NCI-H526 treated with DMSO at 0.1 percent for 48 hours (cell line): Measurements from ENCODE around the gene DCDC2.
"Not testable (repeated sequence)": the region's sequence is repeated elsewhere in the genome, so short reads cannot be mapped to it uniquely, and the experiment has no call there.

Source experiments
- DNase-seq: peaks from one replicate; lab custom pipeline; 2025; lab: John Stamatoyannopoulos, UW

DCDC2 gene

DNA sequence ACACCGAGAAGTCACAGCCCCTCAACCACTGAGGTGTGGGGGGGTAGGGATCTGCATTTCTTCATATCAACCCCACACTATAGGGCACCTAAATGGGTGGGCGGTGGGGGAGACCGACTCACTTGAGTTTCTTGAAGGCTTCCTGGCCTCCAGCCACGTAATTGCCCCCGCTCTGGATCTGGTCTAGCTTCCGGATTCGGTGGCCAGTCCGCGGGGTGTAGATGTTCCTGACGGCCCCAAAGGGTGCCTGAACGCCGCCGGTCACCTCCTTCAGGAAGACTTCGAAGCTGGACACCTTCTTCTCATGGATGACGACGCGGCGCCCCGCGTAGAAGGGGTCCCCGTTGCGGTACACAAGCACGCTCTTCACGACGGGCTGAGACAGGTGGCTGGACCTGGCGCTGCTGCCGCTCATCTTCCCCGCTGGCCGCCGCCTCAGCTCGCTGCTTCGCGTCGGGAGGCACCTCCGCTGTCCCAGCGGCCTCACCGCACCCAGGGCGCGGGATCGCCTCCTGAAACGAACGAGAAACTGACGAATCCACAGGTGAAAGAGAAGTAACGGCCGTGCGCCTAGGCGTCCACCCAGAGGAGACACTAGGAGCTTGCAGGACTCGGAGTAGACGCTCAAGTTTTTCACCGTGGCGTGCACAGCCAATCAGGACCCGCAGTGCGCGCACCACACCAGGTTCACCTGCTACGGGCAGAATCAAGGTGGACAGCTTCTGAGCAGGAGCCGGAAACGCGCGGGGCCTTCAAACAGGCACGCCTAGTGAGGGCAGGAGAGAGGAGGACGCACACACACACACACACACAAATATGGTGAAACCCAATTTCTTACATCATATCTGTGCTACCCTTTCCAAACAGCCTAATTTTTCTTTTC, at the start of gene DCDC2:
Gene DCDC2, minus strand, starts transcription at position 724 of the 883 bp plus-strand sequence. Its CDS starts 309 bp downstream, at position 415.
- DNase-seq = peak; percentile 25

DNA sequence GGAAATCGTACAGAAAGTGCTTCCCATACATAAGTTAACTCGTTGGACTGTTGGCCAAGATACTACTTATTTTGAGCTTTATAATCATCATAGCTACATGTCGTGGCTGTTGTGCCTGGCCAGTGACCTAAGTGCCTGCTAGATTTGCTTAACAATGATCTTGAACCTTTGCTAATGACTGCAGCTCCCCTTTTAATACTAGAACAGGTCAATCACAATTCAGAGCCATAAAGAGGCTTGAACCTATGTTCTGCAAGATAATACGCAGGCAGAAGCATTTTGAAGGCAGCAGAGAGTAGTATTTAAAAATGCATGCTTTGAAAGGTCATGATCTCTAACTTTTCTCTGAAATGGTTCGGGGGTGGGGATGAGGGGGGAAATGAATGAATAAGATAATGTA, 47.4 kb upstream of the DCDC2 start:
- DNase-seq = no peak

DNA sequence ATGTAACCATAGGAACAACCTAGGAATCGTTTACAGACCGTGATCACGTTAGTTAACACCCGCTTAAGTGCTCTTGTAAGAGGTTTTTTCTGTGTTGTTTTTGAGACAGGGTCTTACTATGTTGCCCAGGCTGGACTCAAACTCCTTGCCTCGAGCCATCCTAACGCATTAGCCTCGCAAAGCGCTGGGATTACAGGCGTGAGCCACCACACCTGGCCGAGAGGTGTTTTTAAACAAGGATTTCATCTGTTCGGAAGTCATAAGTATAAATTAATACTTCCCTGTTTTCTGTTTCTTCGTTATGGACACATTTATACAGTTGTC, 45.6 kb upstream of the DCDC2 start:
- DNase-seq = no peak

DNA sequence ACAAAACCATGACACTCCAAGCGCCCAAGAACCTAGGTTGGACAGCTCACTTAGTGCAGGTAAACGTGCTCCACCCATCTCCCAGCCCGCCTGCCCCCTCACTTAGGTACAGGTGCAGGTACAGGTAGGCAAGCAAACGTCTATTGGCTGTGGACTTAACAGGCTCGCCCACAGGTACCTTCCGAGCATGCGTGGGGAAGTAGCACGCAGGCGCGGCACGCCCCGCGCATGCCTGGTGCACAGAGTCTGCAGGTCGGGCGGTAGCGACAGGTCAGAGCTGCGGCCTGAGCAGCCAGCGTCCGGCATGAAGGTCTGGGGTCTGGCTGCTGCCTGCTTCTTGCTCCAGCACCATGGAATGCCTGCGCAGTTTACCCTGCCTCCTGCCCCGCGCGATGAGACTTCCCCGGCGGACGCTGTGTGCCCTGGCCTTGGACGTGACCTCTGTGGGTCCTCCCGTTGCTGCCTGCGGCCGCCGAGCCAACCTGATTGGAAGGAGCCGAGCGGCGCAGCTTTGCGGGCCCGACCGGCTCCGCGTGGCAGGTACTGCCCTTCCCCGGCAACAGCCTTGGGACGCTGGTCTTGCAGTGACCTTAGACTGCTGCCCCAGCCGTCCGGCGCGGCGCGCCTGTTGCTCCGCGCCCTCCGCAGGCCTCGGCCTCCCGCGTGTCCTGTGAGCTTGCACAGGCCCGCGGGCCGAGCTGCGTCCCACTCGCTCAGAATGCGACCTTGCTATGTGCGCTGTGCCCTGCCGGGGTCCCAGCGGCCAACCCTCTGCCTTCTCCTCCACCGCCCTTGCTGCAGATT, 45.0 kb upstream of the DCDC2 start, which contains the start of gene MRS2:
Gene MRS2, plus strand, starts transcription at position 240 of the 804 bp plus-strand sequence. Its CDS starts 111 bp downstream, at position 351.
- peak; percentile 94 for DNase-seq

DNA sequence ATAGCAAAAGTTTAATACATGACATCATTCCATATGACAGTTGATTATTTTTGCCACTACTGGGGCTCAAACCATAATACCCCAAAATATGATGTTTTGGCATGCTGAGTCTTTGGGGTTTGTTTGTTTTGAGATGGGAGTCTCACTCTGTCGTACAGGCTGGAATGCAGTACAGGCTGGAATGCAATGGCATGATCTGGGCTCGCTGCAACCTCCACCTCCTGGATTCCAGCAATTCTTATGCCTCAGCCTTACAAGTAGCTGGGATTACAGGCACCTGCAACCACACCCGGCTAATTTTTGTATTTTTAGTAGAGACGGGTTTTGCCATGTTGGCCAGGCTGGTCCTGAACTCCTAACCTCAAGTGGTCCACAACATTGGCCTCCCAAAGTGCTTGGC, 43.6 kb upstream of the DCDC2 start:
- no peak for DNase-seq

DNA sequence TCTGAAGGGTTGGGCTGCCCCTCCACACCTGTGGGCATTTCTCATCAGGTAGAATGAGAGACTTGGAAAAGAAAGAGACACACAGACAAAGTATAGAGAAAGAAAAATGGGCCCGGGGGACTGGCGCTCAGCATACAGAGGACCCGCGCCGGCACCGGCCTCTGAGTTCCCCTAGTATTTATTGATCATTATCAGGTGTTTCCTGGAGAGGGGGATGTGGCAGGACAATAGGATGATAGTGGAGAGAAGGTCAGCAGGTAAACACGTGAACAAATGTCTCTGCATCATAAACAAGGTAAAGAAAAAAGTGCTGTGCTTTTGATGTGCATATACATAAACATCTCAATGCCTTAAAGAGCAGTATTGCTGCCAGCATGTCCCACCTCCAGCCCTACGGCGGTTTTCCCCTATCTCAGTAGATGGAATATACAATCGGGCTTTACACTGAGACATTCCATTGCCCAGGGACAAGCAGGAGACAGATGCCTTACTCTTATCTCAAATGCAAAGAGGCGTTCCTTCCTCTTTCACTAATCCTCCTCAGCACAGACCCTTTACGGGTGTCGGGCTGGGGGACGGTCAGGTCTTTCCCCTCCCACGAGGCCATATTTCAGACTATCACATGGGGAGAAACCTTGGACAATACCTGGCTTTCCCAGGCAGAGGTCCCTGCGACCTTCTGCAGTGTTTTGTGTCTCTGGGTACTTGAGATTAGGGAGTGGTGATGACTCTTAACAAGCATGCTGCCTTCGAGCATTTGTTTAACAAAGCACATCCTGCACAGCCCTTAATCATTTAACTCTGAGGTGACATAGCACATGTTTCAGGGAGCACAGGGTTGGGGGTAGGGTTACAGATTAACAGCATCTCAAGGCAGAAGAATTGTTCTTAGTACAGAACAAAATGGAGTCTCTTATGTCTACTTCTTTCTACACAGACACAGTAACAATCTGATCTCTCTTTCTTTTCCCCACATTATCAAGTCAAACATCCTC, 42.5 kb upstream of the DCDC2 start:
- not testable (repeated sequence) for DNase-seq

DNA sequence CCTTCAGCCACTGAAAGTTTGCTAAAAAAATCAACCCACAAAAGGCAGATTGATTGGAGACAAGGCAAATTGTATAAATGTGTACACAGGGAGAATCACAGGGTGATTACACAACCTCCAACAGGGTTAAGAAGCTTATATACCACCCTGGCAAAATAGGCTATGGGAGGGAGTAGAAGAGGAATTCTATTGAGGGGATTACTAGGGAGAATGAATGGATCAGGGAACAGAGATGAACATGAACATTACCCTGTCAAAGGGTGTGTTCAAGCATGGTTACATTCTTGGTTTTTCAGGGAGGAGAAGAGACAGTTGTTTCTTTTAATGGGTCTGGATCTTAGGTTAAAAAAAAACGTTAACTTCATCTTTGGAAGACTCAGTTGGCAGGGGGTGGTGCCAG, 39.8 kb upstream of the DCDC2 start:
- no peak for DNase-seq

DNA sequence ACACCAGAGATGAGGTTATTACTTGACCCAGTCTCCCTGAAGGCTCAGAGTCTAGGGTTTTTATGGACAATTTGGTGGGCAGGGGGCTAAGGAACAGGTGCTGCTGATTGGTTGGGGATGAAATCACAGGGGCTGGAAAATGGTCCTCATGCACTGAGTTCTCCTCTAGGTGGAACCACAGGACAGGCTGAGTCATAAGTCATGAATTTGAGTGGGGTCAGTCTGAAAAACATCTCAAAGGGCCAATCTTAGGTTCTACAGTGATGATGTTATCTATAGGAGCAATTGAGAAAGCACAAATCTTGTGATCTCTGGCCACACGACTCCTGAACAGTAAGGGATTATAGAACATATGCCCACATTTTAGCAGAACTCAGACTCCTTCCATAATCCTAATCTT, 39.0 kb upstream of the DCDC2 start:
- DNase-seq = no peak

DNA sequence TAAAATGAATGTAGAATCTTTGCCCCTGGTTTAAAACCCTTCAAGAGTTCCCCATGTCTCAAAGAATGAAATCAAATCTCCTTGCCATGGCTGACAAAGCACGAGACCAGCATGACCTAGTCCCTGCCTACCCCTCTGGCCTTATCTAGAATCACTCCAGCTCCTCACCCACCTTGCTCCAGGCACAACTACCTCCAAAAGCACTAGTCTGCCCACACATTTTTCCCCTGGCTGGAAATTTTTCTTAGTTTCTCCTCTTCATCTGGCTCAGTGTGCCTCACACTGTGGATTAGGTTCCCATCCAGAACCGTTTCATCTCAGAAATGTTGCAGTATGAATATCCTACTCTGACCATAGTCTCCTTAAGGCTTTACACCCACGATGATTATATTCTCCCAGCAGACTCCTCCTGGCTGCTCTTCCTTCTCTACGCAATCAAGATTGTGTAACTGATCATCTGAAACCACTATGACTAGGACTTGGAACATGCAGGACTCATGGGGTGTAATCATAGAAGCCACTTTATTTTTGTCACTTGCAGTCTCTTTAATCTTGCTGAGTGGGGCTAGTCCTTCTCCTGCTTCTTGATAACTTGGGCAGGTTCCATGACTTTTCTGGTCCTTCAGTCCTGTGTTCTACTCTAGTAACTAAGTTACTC, 37.0 kb upstream of the DCDC2 start:
- DNase-seq = no peak

DNA sequence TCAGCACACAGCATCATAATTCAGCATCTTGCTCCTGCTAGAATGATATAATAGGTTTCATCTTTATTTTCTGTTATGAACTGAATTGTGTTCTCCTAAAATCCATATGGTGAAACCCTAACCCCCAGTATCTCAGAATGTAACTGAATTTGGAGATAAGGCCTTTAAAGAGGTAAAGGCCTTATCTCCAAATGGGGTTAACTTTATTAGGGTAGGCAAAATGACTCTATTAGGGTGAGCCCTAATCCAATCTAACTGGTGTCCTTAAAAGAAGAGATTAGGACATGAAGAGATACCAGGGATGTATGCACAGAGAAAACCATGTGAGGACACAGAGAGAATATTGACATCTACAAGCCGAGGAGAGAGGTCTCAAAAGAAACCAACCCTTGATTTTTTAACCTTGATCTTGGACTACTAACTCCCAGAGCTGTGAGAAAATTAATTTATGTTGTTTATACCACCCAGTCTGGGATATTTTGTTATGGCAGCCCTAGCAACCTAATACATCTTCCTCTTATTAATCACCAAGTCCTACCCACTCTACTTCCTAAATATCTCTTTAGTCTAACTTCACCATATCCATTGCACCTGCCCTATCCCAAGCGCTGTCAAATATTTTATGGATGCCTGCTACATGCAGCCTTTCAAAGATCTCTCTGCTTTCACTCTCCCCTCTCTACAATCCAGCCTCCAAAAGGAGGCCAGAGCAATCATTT, 36.4 kb upstream of the DCDC2 start:
- no peak for DNase-seq

DNA sequence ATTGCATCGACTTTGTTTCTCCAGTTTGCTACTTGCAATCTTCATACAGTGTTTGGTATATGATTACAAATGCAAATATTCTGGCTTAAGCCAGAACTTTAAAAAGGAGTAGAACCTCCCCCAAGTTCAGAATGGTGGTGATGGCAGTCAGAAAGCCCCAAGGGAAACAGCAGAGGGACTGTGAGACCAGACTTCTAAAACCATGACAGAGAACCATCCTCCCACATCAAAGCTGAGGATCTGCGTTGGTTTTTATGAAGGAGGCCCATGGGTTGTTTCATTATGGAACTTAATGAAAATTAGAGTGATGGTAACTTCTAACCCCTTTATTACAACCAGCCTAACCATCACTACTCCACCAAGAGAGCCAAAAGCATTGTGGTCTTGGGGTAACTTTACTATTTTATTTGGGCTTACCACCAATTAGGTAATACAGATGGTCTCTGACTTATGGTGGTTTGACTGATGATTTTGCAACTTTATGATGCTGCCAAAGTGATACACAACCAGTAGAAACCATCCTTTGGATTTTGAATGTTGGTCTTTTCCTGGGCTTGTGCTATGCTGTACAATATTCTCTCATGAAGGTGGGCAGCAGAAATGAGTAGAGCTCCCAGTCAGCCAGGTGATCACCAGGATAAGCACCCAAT, 34.0 kb upstream of the DCDC2 start:
- no peak for DNase-seq

DNA sequence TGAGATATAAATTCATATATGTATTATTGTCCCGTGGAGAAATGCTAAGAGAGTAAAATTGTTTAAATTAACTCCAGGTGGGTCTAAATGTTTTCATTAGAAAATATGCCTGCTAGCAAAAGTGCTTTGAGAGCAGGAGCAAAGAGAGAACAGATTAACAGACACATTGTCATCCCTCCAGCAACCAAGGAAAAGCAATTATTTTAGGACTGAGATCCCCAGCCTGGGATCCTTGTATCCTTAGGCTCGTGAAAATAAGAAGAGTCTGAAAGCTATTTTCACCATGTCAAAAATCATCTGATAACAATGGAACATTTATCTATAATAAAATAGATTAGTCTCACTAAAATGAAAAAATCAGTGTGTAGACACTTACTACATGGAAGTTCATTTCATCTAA, 33.3 kb upstream of the DCDC2 start:
- no peak for DNase-seq

DNA sequence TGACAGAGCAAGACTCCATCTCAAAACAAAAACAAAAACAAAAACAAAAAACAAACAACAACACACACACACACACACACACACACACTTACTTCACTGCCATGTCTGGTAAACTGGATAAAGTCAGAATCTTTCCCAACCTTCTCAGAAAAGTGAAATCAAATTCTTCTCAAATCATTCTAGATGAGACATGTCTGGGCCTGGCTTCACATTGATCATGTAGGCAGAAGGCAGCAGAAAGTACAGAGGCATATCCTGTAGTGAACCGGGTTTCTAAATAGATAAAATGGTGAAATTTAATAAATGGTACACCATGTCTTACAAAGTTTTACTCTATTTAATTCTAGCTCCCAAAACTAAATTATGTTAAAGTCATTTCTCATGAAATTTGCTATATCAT, 30.0 kb upstream of the DCDC2 start:
- no peak for DNase-seq

DNA sequence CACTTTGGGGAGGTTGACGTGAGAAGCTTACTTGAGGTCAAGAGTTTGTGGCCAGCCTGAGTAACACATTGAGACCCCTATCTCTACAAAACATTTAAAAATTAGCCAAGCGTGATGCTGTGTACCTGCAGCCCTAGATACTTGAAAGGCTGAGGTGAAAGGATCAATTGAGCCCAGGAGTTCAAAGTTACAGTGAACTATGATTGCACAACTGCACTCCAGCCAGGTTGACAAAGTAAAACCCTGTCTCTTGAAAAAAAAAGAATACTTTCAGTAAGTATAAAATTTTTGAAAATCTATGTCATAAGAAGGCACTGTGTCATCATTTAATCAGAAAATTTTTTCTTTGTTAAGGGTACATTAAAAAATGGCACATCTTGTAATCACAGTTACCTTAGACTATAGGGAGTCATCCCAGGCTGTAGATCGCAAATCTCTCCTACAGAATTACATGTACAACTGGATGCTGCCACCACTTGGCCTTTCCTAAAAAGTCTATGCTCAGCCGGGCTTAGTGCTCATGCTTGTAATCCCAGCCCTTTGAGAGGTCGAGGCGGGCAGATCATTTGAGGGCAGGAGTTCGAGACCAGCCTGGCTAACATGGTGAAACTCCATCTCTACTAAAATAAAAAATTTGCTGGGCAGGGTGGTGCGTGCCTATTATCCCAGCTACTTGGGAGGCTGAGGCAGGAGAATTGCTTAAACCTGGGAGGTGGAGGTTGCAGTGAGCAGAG, 27.8 kb upstream of the DCDC2 start:
- no peak for DNase-seq

DNA sequence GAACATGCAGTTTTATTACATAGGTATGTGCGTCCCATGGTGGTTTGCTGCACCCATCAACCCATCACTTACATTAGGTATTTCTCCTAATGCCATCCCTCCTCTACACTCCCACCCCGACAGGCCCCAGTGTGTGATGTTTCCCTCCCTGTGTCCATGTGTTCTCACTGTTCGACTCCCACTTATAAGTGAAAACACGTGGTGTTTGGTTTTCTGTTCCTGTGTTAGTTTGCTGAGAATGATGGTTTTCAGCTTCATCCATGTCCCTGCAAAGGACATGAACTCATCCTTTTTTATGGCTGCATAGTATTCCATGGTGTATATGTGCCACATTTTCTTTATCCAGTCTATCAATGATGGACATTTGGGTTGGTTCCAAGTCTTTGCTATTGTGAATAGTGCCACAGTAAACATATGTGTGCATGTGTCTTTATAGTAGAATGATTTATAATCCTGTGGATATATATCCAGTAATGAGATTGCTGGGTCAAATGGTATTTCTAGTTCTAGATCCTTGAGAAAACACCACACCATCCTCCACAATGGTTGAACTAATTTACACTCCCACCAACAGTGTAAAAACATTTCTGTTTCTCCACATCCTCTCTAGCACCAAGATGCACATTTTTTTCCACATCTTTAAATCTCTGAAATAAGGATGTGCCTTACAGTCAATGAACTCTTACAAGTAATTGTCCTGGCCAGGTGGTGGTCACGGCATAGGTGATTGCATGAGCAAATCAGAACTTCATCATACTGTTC, 26.7 kb upstream of the DCDC2 start:
- DNase-seq = not testable (repeated sequence)

DNA sequence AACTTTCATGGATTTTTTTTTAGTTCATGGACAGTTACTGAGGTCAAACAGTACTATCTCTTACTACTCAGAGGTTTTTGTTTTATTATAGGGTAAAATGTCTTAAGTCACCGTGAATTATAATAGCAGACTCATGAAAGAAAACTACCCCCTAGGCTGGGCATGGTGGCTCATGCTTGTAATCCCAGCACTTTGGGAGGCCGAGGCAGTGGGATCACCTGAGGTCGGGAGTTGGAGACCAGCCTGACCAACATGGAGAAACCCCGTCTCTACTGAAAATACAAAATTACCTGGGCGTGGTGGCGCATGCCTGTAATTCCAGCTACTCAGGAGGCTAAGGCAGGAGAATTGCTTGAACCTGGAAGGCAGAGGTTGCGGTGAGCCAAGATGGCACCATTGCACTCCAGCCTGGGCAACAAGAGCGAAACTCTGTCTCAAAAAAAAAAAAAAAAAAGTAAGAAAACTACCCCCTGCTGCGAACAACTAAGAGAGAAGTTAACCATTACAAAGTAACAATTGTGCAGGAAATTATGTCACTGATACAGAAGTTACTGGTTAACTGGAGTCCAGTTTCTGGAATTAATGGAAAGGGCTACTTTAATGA, 25.1 kb upstream of the DCDC2 start:
- not testable (repeated sequence) for DNase-seq

DNA sequence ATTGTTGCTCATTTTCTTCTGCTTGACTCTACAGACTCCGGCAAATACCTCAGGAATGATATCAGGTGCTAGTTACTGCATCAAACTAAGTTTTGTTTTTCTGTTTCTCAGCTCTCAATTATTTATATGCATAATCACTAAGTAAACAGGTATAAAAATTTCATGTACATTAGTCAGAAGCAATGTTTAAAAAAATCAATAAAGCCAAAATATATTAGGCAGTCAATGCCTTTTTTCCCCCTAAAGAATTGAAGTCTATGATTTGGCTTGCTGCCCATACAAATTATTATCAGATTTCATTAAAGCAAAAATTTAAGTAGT, 24.3 kb upstream of the DCDC2 start:
- no peak for DNase-seq

DNA sequence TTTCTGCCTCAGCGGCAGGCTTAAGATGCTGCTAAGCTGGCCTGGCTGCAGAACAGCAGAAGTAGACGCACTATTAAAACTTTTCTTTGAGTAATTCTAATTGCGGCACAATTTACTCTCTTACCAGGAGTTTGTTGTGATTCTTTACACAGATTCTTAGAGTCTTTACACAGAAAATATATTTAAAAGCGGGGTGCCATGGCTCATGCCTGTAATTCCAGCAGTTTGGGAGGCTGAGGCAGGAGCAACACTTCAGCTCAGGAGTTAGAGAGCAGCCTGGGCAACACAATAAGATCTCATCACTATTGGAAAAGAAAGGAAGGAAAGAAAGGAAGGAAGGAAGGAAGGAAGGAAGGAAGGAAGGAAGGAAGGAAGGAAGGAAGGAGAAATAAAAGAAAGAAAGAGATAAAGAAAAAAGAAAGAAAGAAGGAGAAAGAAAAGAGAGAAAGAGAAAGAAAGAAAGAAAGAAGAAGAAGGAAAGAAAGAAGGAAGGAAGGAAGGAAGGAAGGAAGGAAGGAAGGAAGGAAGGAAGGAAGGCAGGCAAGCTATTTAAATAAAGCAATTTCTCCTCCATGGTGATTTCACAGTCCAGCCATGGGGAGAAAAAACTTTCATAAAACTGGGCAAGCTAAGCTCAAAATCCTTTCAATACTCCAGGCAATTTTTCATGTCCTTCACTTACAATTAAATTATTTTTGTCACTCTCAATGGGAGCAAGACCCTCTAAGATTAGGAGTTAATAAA, 23.8 kb upstream of the DCDC2 start:
- no peak for DNase-seq
